ENCODE results near the gene ENKUR.

DNA sequence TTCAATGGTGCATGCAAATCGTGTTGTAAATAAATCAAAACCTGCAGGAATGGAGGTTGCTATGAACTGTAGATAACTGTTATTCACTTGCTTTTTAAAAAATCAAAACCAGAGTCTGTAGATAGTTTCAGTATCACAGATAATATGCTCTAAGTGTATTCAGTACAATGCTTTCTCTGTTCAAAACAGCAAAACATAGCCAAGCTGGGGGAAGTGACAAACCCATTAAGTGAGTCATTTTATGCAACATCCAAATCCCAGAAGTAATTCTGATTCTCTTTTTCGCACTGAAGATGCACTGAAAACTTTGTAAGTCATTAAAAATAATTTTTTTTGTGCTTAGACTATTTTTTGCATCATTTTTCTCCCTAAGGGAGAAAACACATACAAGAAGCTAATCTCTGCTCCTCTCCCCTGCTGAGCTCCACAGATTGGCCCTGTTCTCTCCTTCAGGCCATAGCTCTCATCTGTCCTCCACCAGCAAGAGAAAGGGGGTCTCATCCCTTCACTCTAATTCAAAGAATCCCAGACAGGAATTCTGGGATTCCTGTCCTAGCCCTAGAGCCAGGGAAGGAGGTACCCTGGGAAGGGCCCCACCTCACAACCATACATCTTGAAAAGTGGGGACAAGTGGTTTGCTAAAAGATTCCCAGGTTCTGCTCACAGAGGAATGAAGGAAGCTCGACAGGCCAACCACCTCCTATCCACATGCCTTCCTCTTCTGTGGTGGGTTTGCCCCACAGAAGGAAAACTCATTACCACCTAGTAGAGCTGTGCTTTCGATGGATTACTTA lies 68.5 kb downstream of the ENKUR start:
- TF ChIP-seq, protein P1, sequence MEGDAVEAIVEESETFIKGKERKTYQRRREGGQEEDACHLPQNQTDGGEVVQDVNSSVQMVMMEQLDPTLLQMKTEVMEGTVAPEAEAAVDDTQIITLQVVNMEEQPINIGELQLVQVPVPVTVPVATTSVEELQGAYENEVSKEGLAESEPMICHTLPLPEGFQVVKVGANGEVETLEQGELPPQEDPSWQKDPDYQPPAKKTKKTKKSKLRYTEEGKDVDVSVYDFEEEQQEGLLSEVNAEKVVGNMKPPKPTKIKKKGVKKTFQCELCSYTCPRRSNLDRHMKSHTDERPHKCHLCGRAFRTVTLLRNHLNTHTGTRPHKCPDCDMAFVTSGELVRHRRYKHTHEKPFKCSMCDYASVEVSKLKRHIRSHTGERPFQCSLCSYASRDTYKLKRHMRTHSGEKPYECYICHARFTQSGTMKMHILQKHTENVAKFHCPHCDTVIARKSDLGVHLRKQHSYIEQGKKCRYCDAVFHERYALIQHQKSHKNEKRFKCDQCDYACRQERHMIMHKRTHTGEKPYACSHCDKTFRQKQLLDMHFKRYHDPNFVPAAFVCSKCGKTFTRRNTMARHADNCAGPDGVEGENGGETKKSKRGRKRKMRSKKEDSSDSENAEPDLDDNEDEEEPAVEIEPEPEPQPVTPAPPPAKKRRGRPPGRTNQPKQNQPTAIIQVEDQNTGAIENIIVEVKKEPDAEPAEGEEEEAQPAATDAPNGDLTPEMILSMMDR (conservative IDR thresholded peaks at IDR 0.05; ENCODE audit: low read depth, low read length), result no peak
- no peak for TF ChIP-seq EZH2 (IDR thresholded peaks at IDR 0.05; ENCODE audit: borderline replicate concordance, low read depth, low read length, poor library complexity, severe bottlenecking)

All from A673 (cell line).